IPS-15b (cell line): ENCODE data around the gene ARMC2.

Experiments
- H3K27me3 ChIP-seq: one replicate; pipeline ENCODE4 v1.6.1; 2013; ENCODE audit warnings: low read length; ENCODE audit not compliant: control insufficient read depth, insufficient read depth
- H3K36me3 ChIP-seq: one replicate; pipeline ENCODE4 v1.6.1; 2013; ENCODE audit warnings: low read length; ENCODE audit not compliant: control insufficient read depth, insufficient read depth
- H3K4me1 ChIP-seq: one replicate; pipeline ENCODE4 v1.6.1; 2013; ENCODE audit warnings: mild to moderate bottlenecking, low read length; ENCODE audit not compliant: control insufficient read depth, insufficient read depth
- H3K4me3 ChIP-seq: one replicate; pipeline ENCODE4 v1.5.1; 2013; ENCODE audit warnings: low read depth, low read length
- H3K9ac ChIP-seq: one replicate; pipeline ENCODE4 v1.6.1; 2013; ENCODE audit warnings: low read depth, mild to moderate bottlenecking, low read length
- H3K9me3 ChIP-seq: one replicate; pipeline ENCODE4 v1.6.1; 2013; ENCODE audit warnings: mild to moderate bottlenecking, low read length; ENCODE audit not compliant: control insufficient read depth, insufficient read depth

Gene ARMC2

DNA sequence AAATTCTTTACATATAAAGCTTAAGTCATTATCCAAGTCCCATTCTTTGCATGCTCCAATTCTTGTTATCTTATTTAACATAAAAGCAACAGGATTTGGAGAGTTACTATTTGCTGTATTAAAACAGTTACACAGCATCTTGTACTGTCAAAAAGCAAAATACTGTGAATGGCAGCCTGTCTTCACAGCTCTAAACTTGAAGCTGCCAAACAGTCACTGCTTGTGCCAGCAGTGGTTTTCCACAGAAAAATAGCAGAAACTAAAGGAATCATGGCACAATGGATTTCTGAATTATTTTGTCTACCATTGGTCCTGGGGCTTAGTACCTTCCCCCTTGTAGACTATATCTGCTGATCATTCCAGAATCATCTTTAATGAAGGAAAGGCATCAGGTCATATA lies 138.9 kb downstream of the ARMC2 start:
- no peaks in the 10 kb centered on the region for H3K27me3 ChIP-seq
- no peak overlapping the region for H3K4me3 ChIP-seq
- no peak overlapping the region for H3K9ac ChIP-seq
- no peaks in the 10 kb centered on the region for H3K4me1 ChIP-seq
- H3K36me3 ChIP-seq = peaks cover 7% of the 10 kb centered on the region
- no peaks in the 10 kb centered on the region for H3K9me3 ChIP-seq

DNA sequence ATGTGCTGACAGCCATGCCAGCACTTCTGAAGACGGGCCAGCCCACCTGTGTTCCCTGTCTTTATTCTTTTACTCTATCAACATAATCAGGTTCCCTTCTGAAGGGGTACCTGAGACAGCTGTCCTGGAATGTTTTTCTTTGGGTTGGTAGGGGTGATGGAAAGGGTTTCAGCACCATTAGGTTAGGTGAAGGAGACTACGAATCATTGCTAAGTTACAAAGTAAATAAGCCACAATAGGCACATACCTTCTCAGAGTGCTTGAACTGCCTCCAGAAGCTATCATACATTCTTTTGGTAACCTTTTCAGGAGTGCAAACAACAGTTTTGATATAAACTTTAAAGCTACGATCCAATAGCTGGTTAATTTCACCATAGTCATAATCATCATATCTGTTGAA lies 140.1 kb downstream of the ARMC2 start:
- Histone ChIP-seq H3K4me1 (no peaks in the 10 kb centered on the region), H3K4me3 (no peak overlapping the region), H3K27me3 (no peaks in the 10 kb centered on the region), H3K9me3 (no peaks in the 10 kb centered on the region), H3K36me3 (peaks cover 7% of the 10 kb centered on the region), H3K9ac (no peak overlapping the region)

DNA sequence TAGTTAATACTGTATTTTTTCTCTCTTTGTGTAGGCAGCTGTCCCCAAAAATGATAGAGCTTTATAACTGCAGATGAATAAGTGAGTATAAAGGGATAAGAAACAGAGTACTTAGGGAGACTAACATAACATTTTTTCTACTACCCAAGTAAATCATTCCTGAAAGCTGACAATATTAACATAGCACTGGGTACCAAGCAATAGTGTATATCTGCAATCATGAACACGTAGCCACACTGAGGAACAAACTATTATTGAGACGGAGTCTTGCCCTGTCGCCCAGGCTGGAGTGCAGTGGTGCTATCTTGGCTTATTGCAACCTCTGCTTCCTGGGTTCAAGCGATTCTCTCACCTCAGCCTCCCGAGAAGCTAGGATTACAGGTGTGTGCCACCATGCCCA lies 140.5 kb downstream of the ARMC2 start:
- Histone ChIP-seq H3K36me3 (peaks cover 7% of the 10 kb centered on the region), H3K4me1 (no peaks in the 10 kb centered on the region), H3K9ac (no peak overlapping the region), H3K9me3 (no peaks in the 10 kb centered on the region), H3K27me3 (no peaks in the 10 kb centered on the region), H3K4me3 (no peak overlapping the region)

DNA sequence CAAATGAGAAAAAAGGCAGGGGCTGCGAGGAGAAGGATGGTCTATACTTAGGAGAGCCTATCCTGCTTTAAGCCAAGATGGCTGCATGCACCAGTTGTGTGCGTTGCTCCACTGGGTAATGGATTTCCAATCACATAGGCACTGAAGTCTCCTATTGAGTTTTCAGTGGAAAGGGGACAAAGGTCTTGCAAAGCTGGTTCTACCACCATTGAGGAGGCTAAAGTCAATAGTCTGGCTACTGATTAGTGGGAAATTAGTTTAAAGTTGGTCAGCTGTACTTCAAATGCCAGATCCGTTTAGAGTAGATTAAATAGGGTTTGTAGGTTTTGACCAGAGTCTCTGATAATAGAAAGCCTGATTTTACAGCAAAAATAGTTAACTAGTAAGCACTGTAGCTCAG lies 141.5 kb downstream of the ARMC2 start:
- Histone ChIP-seq H3K27me3 (no peaks in the 10 kb centered on the region), H3K9ac (no peak overlapping the region), H3K4me1 (no peaks in the 10 kb centered on the region), H3K9me3 (no peaks in the 10 kb centered on the region), H3K36me3 (peaks cover 7% of the 10 kb centered on the region), H3K4me3 (no peak overlapping the region)

DNA sequence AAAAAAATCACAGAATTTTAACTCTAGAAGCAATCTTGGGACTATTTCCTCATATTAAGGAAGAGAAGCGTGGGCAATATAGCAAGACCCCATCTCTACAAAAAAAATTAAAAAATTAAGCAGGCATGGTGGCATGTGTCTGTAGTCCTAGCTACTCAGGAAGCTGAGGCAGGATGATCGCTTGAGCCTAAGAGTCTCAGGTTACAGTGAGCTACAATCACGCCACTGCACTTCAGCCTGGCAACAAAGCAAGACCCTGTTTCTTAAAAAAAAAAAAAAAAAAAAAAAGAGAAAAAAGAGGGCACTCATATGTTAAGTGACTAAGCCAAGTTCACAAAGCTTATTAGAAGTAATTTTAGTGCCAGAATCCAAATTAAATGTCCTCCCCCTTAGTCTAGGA lies 145.7 kb downstream of the ARMC2 start:
- H3K27me3 ChIP-seq = no peaks in the 10 kb centered on the region
- H3K9ac ChIP-seq = no peak overlapping the region
- H3K9me3 ChIP-seq = no peaks in the 10 kb centered on the region
- no peak overlapping the region for H3K4me3 ChIP-seq
- H3K36me3 ChIP-seq = peaks cover 7% of the 10 kb centered on the region
- H3K4me1 ChIP-seq = no peaks in the 10 kb centered on the region

DNA sequence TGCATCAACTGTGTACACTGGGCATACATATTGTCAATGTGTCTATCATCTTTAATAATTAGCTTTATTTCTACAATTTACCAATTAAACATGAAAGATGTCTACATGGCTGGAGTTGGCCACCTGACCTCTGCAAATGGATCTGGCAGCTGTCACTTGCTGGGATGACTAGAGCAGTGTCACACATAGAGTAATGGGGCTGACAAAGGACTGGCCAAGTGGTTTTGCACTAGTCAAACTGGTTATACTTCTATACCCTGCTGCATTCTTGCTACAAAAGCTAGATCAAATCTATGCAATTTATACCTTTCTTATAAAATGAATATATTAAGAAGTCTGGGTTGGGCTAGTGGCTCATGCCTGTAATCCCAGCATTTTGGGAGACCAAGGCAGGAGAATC lies 147.1 kb downstream of the ARMC2 start:
- Histone ChIP-seq H3K36me3 (peaks cover 7% of the 10 kb centered on the region), H3K9ac (no peak overlapping the region), H3K4me1 (no peaks in the 10 kb centered on the region), H3K4me3 (no peak overlapping the region), H3K27me3 (no peaks in the 10 kb centered on the region), H3K9me3 (no peaks in the 10 kb centered on the region)

DNA sequence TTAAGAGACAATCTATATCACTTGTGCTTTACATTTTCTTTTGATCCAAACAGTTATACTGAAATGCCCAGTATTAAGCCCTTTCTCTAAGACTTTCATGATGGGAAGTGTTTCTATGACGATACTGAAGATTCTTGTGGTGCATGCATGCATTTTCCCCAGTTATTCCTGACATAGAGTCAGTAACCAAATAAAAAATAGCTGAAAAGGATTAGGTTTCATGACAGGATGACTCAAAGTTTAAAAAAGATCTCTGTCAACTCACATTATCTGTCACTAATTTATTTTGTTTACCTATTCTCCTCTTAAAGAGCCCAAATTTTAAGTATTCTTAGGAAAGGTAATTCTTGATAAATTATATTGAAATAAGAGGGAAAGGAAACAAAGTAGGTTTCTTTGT lies 148.0 kb downstream of the ARMC2 start:
- Histone ChIP-seq H3K4me1 (no peaks in the 10 kb centered on the region), H3K27me3 (no peaks in the 10 kb centered on the region), H3K36me3 (peaks cover 4% of the 10 kb centered on the region), H3K9ac (no peak overlapping the region), H3K9me3 (no peaks in the 10 kb centered on the region), H3K4me3 (no peak overlapping the region)

DNA sequence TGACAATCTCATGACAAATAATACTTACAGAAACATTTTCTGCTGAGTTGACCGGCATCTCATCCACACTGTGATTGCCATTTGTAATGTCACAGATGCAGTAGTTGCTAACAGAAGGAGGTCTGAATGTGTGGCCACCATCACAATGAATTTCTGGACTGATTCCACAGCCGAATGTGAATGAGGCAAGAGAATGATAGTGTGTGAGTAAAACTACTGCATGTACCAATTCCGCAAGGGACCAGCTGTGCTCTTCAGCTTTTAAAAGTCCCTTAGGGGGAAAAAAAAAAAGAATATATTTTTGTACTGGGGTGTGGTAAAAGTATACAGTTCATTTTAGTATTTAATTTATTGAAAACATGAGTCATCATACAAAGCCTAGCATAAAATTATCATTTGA lies 150.3 kb downstream of the ARMC2 start:
- H3K36me3 ChIP-seq = no peaks in the 10 kb centered on the region
- no peak overlapping the region for H3K4me3 ChIP-seq
- H3K9me3 ChIP-seq = no peaks in the 10 kb centered on the region
- H3K27me3 ChIP-seq = no peaks in the 10 kb centered on the region
- H3K4me1 ChIP-seq = no peaks in the 10 kb centered on the region
- H3K9ac ChIP-seq = no peak overlapping the region

DNA sequence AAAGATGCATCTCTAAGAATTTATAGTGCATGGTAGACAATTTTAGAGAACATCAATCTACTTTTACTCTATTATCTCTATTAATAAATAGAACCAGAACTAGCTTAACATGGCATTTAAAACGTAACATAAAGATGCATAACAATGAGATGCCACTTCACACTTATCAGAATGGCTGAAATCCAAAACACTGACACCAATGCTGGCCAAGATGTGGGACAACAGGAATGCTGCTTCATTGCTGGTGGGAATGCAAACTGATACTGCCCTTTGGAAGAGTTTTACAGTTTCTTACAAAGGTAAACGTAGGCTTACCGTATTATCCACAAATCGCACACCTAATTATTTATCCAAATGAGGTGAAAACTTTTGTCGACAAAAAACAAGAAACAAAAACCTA lies 151.2 kb downstream of the ARMC2 start:
- Histone ChIP-seq H3K9me3 (no peaks in the 10 kb centered on the region), H3K9ac (no peak overlapping the region), H3K36me3 (no peaks in the 10 kb centered on the region), H3K4me3 (no peak overlapping the region), H3K27me3 (no peaks in the 10 kb centered on the region), H3K4me1 (no peaks in the 10 kb centered on the region)

DNA sequence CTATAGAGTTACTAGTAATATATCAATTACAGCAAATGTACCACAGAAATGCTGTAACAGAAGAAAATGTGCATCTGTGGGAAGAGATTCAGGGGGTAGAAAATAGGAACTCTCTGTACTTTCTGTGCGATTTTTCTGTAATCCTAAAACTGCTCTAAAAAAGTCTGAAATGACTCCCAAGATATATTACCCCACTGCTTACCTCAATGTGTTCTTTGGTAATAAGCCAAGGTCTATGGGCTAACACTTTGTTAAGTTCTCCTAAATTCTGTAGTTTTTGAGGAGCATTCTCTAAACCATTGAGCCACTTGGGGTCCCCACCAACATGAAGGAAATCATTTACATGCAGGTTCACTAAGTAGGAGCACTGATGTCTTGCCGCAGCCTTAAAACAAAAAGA lies 152.1 kb downstream of the ARMC2 start:
- no peaks in the 10 kb centered on the region for H3K36me3 ChIP-seq

DNA sequence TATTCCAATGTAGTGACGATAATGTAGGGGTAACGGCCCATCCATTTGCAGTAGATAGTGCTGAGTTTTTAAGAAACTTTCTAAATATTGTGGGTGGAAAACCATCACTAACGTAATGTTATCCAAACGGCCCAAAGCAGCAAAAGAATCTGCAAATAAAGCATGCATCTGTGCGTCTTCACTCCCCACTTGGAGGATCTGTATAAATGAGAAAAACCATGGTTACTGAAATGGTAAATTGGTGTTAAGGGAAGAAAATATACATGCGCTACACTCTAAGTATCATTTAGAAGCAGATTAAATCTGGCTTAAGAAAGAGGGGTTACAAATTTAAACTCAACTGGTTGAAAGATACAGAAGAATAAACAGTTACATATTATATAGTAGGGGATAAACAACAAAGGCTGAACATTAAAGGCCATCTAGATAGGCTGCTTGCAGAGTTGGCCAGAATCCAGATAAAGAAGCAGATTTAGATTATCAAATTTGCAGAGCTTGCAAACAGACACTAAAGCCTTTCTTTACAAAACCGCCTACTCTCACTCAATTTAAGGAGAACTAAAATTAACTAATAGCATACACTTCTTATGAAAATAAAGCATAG lies 153.2 kb downstream of the ARMC2 start:
- Histone ChIP-seq H3K36me3 (no peaks in the 10 kb centered on the region), H3K9me3 (no peaks in the 10 kb centered on the region), H3K4me1 (peaks cover under 1% of the 10 kb centered on the region), H3K9ac (no peak overlapping the region), H3K27me3 (no peaks in the 10 kb centered on the region), H3K4me3 (no peak overlapping the region)

More for the DNA sequence above, 152.1 kb downstream of the ARMC2 start:
- Histone ChIP-seq H3K9me3 (no peaks in the 10 kb centered on the region), H3K27me3 (no peaks in the 10 kb centered on the region), H3K4me1 (no peaks in the 10 kb centered on the region), H3K9ac (no peak overlapping the region), H3K4me3 (no peak overlapping the region)

DNA sequence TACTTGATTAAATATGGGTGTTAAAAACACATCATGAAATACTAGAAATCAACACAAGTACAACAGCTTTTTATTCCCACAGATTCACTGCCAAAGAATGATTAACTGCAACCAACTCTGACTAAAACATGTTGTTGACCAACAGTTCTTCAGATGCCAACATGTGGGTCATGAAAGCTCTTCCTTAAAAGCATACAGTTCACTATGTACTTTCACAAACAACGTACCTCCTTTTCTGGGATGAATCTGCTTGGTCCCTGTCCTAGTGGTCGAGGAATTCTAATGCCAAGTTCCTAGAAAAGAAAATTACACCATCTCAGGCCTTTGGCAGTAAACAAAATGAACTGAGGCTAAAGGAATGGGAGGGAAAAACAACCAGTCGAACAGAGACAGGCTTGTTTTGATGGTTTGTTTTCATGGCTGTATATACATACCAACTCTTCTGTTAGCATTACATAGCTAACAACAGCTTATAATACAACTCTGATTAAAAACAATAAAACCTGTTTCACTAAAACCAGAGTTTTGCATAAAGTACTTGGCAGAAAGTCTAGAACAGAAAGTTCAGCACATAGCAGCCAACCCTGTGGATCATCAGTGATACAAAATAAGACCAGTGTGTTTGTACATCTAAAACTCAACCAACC lies 154.0 kb downstream of the ARMC2 start:
- Histone ChIP-seq H3K4me1 (peaks cover 6% of the 10 kb centered on the region), H3K9ac (no peak overlapping the region), H3K36me3 (no peaks in the 10 kb centered on the region), H3K4me3 (no peak overlapping the region), H3K9me3 (no peaks in the 10 kb centered on the region), H3K27me3 (no peaks in the 10 kb centered on the region)
